GM18858 (cell line): ENCODE data around the gene PAPSS2.
"Not testable (repeated sequence)": the region's sequence is repeated elsewhere in the genome, so short reads cannot be mapped to it uniquely, and the experiment has no call there.

Experiments used
- ATAC-seq: cut with Tn5 transposase; IDR thresholded peaks from one replicate; pipeline ENCODE4 v1.9.1; 2021; ENCODE audit not compliant: unreplicated experiment

PAPSS2 gene

DNA sequence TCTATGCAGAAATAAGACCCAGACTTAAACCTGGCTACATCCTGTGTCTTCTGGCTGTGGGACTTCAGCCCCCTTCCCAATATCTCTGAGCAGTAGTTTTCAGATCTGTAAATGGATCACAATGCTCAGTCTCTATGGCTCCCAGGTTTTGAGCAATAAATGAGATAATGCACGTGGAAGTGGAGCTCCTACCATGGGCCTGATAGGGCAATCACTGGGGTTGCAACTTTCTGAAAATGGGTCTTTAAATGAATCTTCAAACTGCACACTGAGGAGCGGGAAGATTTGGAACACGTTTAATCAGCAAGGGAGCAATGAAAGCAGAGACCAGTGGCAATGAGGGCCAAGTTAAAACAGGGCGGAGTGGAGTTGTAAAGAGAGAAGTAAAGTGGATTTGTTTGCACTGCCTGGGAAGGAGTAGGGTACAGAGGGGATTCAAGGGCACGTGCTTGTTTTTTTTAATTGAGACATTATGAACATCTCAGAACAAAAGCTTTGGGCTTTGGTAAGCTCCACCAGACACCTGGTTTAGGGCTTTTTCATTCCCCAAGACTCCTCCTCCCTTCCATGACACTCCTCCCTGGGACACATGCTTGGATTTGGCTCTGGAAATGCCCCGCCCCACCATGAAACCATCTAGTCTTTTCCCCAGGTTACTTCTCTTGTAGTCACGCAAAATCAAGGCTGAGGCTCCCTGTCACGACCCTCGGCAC lies 42.7 kb downstream of the PAPSS2 start:
- no peak for ATAC-seq

DNA sequence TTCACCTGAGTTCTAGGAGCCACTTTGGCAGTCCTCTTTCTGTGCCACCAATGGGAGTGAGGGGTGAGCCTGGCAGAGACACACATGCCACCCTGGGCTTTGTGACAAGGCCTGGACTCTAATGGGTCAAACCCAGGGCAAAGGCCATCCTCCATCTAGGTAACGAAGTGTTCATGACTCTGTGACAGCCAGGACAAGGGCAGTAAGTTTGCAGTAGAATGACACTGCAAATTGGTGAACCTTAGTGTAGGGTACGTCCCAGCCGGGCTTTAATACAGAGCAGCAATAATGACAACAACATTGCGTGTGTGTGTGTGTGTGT lies 43.3 kb downstream of the PAPSS2 start:
- no peak for ATAC-seq

DNA sequence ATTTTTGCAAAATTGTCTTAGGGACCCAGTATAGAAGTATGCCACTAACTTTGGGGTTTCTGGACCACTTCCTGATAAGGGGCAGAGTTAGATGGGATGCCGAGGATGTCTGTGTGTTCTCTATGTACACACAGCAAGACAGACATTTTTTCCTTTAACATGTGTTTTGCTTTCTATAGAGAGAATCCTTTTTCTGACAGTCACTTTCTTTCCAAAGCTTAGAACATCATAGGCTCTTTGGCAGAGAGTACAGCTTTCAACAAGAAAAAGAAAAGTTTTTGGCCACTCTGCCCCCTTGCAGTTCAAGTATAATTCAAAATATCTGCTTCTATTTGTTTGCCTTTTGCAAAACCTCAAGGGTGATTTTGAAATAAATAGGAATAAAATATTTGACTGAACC lies 44.1 kb downstream of the PAPSS2 start:
- ATAC-seq, result no peak

DNA sequence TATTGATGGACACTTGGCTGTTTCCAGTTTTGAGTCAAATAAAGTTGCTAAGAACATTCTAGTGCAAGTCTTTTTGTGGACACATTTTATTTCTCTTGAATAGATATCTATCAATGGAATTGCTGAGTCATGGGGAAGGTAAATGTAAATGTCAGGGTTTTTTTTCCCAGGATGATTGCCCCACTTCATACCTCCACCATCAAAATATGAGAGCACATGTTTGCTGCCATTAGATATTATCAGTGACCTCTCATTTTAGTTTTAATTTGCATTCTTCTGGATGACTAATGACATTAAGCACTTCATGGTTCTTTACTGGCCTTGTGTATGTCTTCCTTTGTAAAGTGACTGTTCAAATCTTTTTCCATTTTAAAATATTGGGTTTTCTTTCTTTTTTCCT lies 45.7 kb downstream of the PAPSS2 start:
- ATAC-seq, result no peak

DNA sequence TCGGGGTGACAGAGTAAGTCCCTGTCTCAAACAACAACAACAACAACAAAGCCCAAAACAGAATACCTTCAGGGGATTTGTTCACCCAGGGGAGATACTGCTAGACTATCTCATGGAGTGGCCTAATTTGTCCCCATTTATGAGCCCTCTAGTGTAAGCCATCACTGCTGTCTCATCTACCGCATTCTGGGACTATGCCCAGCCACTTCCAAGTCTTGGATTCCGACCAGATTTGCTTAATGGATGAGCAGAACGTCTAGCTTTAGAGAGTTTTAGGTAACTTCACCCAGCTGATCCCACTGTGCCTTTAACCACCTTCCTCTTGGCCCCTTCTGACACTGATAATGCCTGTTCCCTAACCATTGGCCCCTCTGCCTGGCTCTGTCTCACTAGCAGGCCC lies 47.1 kb downstream of the PAPSS2 start:
- no peak for ATAC-seq

DNA sequence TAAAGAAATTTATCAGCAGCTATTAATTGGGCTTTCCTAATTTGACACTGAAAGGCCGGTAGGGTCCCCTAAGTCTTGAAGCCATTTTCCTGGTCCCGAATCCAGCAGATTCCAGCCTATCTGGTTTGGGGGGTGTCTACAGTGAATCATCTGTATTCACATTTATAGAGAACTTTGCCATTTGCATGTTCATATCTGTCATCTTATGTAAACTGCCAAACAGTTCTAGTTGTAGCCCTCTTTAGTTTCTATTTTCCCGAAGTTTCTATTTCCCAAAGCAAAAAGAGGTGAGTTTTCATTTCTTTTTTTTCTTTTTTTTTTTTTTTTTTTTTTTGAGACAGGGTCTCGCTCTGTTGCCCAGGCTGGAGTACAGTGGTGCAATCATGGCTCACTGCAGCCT lies 47.6 kb downstream of the PAPSS2 start:
- ATAC-seq, result no peak

DNA sequence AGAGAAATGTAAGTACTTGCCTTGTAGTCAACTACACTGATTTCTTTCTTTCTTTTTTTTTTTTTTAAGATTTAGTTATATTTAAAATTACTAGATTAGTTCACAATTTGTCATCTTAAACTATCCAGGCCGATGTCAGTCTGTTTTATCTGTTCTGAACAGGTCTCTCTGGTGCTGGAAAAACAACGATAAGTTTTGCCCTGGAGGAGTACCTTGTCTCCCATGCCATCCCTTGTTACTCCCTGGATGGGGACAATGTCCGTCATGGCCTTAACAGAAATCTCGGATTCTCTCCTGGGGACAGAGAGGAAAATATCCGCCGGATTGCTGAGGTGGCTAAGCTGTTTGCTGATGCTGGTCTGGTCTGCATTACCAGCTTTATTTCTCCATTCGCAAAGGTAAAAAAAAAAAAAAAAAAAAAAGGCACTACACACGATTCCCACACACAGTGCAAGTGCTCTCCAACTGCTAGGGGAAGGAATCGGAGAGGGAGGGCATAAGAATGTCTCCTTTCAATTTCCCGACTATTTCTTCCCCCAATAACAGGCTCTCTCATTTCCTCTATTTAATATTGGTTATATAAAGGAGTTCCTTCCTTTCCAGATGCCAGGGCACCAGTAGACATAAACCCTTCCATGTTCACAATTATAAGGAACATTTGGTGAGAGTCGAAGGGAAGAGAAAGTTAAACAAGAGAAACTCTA lies 53.4 kb downstream of the PAPSS2 start:
- no peak for ATAC-seq

DNA sequence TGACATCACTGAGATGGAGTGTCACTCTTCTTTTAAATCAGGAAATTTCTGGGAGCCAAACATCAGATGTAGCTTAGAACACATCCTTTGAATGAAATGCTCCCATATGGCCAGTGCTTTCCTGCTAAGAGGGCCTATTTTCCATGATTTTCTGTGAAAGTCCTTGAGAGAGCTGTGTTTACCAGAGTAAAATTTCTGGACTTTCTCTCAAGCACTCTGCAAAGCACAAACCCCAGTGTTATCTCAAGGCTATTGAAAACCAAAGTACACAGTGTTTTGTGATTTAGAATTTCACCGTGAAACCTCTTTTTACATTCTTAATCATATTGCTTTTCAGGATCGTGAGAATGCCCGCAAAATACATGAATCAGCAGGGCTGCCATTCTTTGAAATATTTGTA lies 54.0 kb downstream of the PAPSS2 start:
- ATAC-seq, result no peak

DNA sequence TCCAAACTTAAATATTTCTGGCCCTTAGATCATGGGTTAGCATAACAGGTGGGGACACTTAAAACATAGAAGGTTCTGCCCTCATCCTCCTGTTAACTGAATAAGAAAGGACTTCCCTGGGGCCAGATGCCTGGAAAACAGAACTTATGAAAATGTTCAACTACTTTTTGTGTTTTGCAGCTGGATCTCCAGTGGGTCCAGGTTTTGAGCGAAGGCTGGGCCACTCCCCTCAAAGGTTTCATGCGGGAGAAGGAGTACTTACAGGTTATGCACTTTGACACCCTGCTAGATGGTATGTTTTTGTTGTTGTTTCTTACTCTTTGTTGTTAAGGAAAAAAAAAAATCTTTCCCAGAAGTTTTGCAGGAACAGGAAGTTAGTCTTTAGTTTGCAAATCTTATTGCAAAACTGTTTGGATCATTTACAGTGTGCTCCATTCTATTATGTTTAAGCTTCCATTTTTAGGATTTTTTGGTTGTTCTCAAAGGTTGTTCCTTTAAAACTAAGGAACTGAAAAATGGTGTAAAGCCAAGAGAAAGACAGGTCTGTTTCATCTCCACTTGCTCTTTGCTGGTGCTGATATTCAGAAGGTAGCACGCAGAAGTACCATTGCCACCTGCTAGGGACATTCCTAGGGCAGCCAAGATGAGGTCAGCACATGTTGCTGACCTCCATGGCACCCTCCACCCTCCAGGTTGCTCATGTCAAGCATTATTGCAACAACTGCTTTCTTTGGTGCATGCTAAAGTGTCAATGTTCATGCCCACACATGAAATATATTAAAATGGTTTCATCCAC lies 56.1 kb downstream of the PAPSS2 start:
- no peak for ATAC-seq

DNA sequence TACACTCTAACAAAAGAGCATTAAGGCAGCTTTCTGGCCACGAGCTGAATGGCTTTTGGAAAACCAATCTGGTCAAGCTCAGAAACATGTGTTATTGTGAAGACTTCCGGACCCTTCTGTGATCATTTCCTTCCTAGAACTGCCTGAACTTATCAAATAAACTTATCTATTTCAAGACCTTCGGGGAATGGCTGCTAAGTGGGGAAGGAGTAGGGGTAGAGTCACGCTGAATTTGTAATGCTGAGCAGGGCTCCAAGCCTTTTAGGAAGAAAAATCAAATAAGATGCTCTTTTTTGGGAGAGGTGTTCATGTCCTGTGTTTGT lies 56.6 kb downstream of the PAPSS2 start:
- no peak for ATAC-seq

DNA sequence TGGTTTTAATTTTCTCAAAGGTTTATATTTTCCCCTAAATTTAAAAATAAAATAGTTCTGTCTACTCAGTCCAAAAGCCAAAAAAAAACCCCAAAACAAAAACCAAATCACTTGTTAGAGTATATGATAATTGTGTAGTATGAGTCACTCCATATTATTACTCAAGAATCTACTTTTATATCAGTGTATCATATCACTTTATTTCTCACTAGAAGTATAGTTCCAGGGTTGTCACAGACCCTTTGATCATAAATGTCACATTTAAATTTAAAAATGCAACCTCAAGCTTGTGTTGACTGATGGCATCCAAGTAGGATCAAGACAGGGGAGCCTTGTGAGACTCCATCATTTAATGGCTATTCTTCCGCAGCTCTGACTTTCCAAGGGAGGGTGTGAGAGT lies 61.0 kb downstream of the PAPSS2 start:
- ATAC-seq, result no peak

DNA sequence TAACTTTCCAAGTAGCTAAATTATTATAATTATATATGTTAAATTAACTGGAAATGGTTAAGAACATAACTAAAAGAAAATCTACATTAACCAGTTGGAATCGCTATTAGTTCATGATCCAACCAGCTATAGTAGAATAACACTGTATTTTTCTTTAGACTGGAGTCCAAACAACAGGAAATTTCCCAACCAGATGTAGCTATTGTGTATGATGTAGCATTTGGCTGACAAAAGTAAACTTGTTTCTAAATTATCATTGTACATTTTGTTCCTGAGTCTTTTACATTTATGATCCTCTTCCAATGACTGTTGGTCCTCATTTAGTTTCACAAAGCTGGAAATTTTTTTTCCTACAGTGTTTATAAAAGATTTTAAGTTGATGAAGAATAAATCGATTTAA lies 62.1 kb downstream of the PAPSS2 start:
- ATAC-seq, result no peak

DNA sequence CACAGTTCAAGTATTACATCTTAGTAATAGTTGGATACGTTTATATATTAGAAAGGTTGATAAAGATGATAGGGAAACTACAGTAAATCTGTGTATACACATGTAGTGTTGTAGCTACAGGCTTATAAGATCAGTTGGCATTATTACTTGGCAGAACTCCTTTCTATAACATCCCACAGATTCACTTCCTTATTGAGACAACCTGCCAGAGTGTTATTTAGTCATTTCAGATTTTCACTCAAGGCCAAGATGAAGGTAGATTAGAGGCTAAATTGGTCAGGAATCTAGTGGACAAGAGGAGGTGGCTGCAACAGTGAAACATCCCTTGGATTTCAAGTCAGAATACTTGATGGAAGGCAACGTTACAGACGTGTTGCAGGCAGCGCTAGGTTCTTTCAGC lies 63.0 kb downstream of the PAPSS2 start:
- ATAC-seq, result no peak

DNA sequence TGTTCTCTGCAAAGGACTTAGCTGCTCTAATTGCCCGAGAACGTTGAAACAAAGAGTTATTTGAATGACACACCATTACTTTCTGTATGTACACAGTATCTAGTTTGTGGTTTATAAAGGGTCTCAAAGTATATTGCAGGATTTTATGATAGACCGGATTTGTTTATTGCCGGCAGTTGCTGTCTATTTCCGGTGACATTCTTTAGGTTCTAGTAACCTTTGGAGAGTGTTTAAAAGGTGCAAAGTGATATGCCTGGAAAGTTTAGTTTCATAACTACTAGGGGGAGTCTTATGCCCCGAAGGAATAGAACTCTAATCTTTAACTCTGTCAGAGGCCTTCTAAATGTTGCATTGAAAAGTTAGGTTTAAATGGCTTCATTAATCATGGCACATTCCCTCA lies 63.8 kb downstream of the PAPSS2 start:
- no peak for ATAC-seq

DNA sequence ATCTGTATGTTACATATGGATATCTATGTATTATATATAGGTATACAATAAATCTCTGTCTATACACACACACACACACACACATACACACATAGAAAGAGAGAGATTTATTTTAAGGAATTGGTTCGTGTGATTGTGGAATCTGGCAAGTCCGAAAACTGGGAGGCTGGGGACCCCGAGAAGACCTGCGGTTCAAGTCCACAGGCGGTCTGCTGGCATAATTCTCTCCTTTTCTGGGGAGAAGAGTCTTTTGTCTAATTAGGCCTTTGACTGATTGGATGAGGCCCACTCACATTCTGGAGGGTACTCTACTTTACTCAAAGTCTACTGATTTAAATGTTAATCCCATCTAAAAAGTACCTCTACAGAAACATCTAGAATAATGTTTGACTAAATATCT lies 65.1 kb downstream of the PAPSS2 start:
- ATAC-seq, result no peak

DNA sequence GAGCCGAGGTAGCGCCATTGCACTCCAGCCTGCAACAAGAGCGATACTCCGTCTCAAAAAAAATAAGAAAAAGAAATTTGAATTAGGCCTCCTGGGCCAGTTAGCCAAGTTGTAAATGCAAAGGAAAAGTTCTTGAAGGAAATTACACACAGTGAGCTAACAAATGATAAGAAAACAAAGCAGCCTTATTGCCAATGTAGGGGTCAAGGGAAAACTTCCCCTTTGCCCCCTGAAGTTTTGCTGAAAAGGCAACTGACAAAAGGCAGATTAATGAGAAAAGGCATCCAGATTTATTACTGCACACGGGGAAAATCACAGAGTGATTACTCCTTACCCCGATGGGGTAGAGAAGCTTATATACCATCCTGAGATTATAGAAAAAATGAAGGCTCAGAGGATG lies 70.3 kb downstream of the PAPSS2 start:
- no peak for ATAC-seq

DNA sequence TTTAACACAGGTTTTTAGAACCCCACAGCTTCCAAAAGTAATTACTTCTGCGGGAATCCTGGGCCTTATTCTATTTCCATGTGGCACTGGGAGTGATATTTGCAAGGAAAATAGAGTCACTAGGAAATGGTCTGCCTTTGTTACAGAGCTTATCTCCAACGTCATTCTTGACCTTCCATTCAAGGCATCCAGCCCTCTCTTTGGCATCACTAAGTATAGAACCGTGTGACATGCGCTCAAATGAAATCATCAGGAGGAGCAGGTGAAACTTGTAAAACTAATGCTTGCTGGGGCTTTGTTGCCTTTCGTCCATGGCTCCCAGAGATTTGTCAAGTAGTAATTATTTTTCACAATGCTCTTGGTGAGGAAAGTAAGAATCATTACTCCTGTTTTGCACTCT lies 73.4 kb downstream of the PAPSS2 start:
- ATAC-seq, result no peak

DNA sequence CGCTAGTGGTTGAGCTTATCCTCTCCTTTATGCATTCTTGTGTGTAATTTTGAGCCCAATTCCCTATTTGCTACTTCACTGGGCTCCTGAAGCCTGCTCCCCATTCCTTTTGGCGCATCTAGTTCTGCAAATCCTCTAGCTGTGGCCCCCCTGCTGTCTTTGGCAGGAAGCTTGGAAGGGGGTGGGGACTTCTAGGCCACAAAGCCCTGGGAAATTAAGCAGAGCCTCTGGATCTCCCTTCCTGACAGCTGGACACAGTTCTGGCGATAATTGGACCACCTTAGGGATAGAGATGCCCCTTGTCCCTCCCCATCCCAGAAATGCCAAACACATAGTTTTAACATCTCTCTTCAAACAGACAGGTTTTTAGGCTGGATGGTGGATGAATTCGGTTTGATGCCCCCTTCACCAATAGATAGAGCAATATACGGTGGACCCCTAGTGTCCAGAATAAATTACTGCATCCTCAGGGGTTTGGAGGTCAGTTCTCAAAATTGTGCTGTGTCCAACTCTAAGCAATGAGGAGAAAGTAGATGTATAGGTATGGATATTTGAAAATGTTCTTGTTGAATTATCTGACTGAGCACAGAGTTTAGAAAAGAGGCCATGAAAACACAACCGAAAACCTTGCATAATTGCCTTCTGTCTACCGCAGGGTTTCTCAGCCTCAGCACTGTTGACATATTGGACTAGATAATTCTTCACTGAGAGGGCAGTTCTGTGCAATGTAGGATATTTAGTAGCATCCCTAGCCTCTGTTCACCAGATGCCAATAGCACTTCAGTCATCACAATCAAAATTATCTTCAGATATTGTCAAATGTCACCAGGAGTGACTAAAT lies 75.5 kb downstream of the PAPSS2 start:
- no peak for ATAC-seq

DNA sequence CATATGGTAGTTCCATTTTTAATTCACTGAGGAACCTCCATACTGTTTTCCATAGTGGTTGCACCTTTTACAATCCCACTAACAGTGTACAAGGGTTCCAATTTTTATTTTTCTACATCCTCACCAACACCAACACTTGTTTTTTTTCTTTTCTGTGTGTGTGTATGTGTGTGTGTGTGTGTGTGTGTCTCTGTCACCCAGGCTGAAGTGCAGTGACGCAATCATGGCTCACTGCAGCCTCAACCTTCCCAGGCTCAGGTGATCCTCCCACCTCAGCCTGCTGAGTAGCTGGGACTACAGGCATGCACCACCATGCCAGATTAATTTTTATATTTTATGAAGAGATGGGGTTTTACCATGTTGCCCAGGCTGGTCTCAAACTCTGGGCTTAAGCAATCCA lies 78.6 kb downstream of the PAPSS2 start:
- ATAC-seq, result not testable (repeated sequence)

DNA sequence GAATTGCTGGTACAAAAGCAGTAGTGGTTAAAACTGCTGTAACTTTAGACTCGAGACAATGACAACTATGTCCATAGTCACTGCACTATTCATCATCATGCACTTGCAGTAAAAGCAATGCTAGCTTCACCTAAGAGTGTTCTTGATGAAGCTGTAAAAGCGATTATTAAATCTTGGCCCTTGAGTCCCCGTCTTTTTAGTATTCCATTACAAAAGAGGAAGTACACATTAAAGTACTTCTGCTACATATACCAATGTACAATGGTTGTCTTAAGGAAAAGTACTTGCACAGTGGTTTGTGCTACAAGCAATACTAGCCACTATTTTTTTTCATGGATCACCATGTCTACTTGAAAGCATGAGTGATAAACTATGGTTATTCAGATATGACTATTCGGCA lies 80.0 kb downstream of the PAPSS2 start:
- no peak for ATAC-seq

DNA sequence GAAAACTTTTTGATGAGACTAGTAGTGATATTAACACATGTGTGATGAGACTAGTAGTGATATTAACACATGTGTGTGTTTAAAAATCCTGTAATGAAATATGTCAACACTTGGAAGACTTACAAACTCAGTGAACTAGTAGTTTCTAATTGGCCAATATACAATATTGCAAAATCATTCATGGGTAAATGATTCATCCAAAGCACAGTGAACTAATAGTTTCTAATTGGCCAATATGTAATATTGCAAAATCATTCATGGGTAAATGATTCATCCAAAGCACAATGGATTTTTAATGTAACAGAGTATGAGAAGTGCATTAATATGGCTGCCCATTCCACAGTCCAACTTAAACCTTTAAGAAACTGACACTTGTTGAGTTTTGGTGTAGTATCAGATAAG lies 80.6 kb downstream of the PAPSS2 start:
- no peak for ATAC-seq
